22Rv1 (cell line): Measurements from ENCODE around the gene SYNE3.

Source experiments
- CTCF ChIP-seq: fragments of 450-650 bp; IDR thresholded peaks from 2 replicates; pipeline ENCODE4 v1.5.1; 2017; ENCODE audit warnings: mild to moderate bottlenecking
- ZFX ChIP-seq: fragments of 450-650 bp; IDR thresholded peaks from 2 replicates; pipeline ENCODE4 v1.6.1; 2017; ENCODE audit warnings: antibody characterized with exemption, borderline replicate concordance

GRCh38 chr14:95498622-95499353 lies 17.7 kb downstream of the SYNE3 start:
- no peak for TF ChIP-seq CTCF
- TF ChIP-seq ZFX: no peak
